ENCODE measurements around the gene STAT1. TPM values are rescaled to one million over a fixed set of nuclear protein-coding genes. Genes with fewer than 3 reads are reported as not detected.

The STAT1 gene
- total RNA-seq, 6 donors from 2014 or later: 69.3 to 120 (median 83.1) TPM

- TF ChIP-seq POLR2A (IDR thresholded peaks at IDR 0.05): no peak
- TF ChIP-seq CTCF (IDR thresholded peaks at IDR 0.05): no peak
- no peak for TF ChIP-seq EP300 (IDR thresholded peaks at IDR 0.05)
- TF ChIP-seq POLR2AphosphoS5 (IDR thresholded peaks at IDR 0.05): no peak
- Histone ChIP-seq H3K9me3 (no peaks in the 10 kb centered on the region), H3K27ac (no peak overlapping the region), H3K27me3 (no peaks in the 10 kb centered on the region), H3K4me1 (peaks cover 8 to 13% (median 11%) of the 10 kb centered on the region in 4 donors), H3K36me3 (peaks cover 0 to 31% (median 5%) of the 10 kb centered on the region in 4 donors), H3K4me3 (no peak overlapping the region)
- no peak for ATAC-seq (ENCODE audit: low FRiP score in 2 of 2)
- DNase-seq: no peak
These were observed 78.9 kb downstream of the STAT1 start for GRCh38 chr2:190935054-190935453.

- Histone ChIP-seq H3K4me3 (no peak overlapping the region), H3K27ac (no peak overlapping the region), H3K4me1 (peaks cover 2 to 7% (median 6%) of the 10 kb centered on the region in 4 donors), H3K36me3 (peaks cover 0 to 47% (median 15%) of the 10 kb centered on the region in 4 donors), H3K27me3 (no peaks in the 10 kb centered on the region), H3K9me3 (no peaks in the 10 kb centered on the region)
- ATAC-seq (ENCODE audit: low FRiP score in 2 of 2) (no peak), DNase-seq (no peak)
- TF ChIP-seq POLR2A (IDR thresholded peaks at IDR 0.05) (no peak), POLR2AphosphoS5 (IDR thresholded peaks at IDR 0.05) (no peak), CTCF (IDR thresholded peaks at IDR 0.05) (no peak), EP300 (IDR thresholded peaks at IDR 0.05) (no peak)
These were observed 80.6 kb downstream of the STAT1 start for GRCh38 chr2:190933361-190933760.

GRCh38 chr2:190932514-190932913 is 81.5 kb downstream of the STAT1 start:
- H3K27ac ChIP-seq: no peak overlapping the region
- H3K9me3 ChIP-seq: no peaks in the 10 kb centered on the region
- DNase-seq: no peak
- peaks cover 0 to 54% (median 16%) of the 10 kb centered on the region in 4 donors for H3K36me3 ChIP-seq
- WGBS, 2 donors: 85 to 94% methylated on average over 1 of the region's 1 CpG
- no peak for ATAC-seq (ENCODE audit: low FRiP score in 2 of 2)
- H3K27me3 ChIP-seq: no peaks in the 10 kb centered on the region
- peaks cover 0 to 6% (median 2%) of the 10 kb centered on the region in 4 donors for H3K4me1 ChIP-seq
- no peak for TF ChIP-seq EP300 (IDR thresholded peaks at IDR 0.05)
- TF ChIP-seq POLR2A (IDR thresholded peaks at IDR 0.05): no peak
- no peak for TF ChIP-seq POLR2AphosphoS5 (IDR thresholded peaks at IDR 0.05)
- no peak for TF ChIP-seq CTCF (IDR thresholded peaks at IDR 0.05)
- no peak overlapping the region for H3K4me3 ChIP-seq

GRCh38 chr2:190930411-190930810 is 83.6 kb downstream of the STAT1 start:
- H3K27me3 ChIP-seq: no peaks in the 10 kb centered on the region
- no peak for TF ChIP-seq EP300 (IDR thresholded peaks at IDR 0.05)
- no peak for TF ChIP-seq CTCF (IDR thresholded peaks at IDR 0.05)
- TF ChIP-seq POLR2A (IDR thresholded peaks at IDR 0.05): no peak
- no peak for TF ChIP-seq POLR2AphosphoS5 (IDR thresholded peaks at IDR 0.05)
- no peak for ATAC-seq (ENCODE audit: low FRiP score in 2 of 2)
- 91 to 99% methylated on average over 3 of the region's 3 CpGs for WGBS, 2 donors
- peaks cover 0 to 68% (median 18%) of the 10 kb centered on the region in 4 donors for H3K36me3 ChIP-seq
- no peaks in the 10 kb centered on the region for H3K4me1 ChIP-seq
- H3K27ac ChIP-seq: no peak overlapping the region
- H3K4me3 ChIP-seq: no peak overlapping the region
- H3K9me3 ChIP-seq: no peaks in the 10 kb centered on the region
- DNase-seq: no peak

- H3K4me3 ChIP-seq: no peak overlapping the region
- H3K36me3 ChIP-seq: peaks cover 0 to 73% (median 21%) of the 10 kb centered on the region in 4 donors
- H3K9me3 ChIP-seq: no peaks in the 10 kb centered on the region
- H3K27ac ChIP-seq: no peak overlapping the region
- H3K27me3 ChIP-seq: no peaks in the 10 kb centered on the region
- DNase-seq (no peak), ATAC-seq (ENCODE audit: low FRiP score in 2 of 2) (no peak)
- no peaks in the 10 kb centered on the region for H3K4me1 ChIP-seq
- TF ChIP-seq POLR2A (IDR thresholded peaks at IDR 0.05): no peak
- TF ChIP-seq EP300 (IDR thresholded peaks at IDR 0.05): no peak
- no peak for TF ChIP-seq CTCF (IDR thresholded peaks at IDR 0.05)
- no peak for TF ChIP-seq POLR2AphosphoS5 (IDR thresholded peaks at IDR 0.05)
- WGBS, 2 donors: 95 to 98% methylated on average over 7 of the region's 7 CpGs
These were observed 84.1 kb downstream of the STAT1 start for GRCh38 chr2:190929919-190930318.
